GM12878 (cell line): ENCODE data around the gene GPR52. TPM values are rescaled to one million over a fixed set of nuclear protein-coding genes. Genes with fewer than 3 reads are reported as not detected.

ENCODE experiments used
- ATAC-seq: fragments of 200-7000 bp; cut with Tn5 transposase; 3 replicates; pipeline ENCODE4 v1.9.1; 2020; ENCODE audit warnings: mild to moderate bottlenecking, moderate library complexity
- BruUV-seq: library from RNA; stranded (reverse); fragments of 400-500 nt; replicated peaks from 2 replicates; lab custom pipeline; 2021; lab: Mats Ljungman, UMichigan
- CTCF ChIA-PET: fragments of 300-600 bp; sonication (Branson Sonifier 250); formaldehyde crosslinking; extraction: SDS; loops from one replicate; lab custom pipeline; 2021; ENCODE audit warnings: inconsistent platforms; lab: Yijun Ruan, JAX
- POLR2A ChIA-PET: fragments of 350-600 bp; formaldehyde crosslinking; extraction: SDS; loops from one replicate; lab custom pipeline; 2021; ENCODE audit warnings: inconsistent platforms; lab: Charles Lee
- RAD21 ChIA-PET: fragments of 300-600 bp; sonication (Branson Sonifier 250); formaldehyde crosslinking; loops from one replicate; lab custom pipeline; 2023; ENCODE audit warnings: antibody characterized with exemption; ENCODE audit not compliant: unreplicated experiment; lab: Charles Lee
- SMC1A ChIA-PET: fragments of 300-600 bp; sonication (Branson Sonifier 250); formaldehyde crosslinking; loops from one replicate; lab custom pipeline; 2023; ENCODE audit not compliant: unreplicated experiment, uncharacterized antibody; lab: Charles Lee
- DNase-seq: peaks from one replicate; pipeline ENCODE4 v3.0.0-alpha.2; 2011; ENCODE audit warnings: low read depth, low spot score
- FAIRE-seq: peaks from 3 replicates; lab custom pipeline; 2011; peaks lifted over from hg19 to GRCh38; lab: Jason Lieb, UNC
- H2AFZ ChIP-seq: 2 replicates; pipeline ENCODE4 v1.6.0; 2011; ENCODE audit warnings: low read depth, low read length, control low read depth; ENCODE audit not compliant: control insufficient read depth
- H3K27ac ChIP-seq: 2 replicates; pipeline ENCODE4 v1.5.1; 2011; ENCODE audit warnings: control low read depth; ENCODE audit not compliant: control insufficient read depth, insufficient read depth
- H3K27me3 ChIP-seq, 2 experiments: replicated peaks in 1 of 2; 2 replicates each; pipeline versions ENCODE4 v1.6.0 to v1.6.1; 2011; ENCODE audit warnings: low read length in 1 of 2; ENCODE audit not compliant: control insufficient read depth in 2 of 2, insufficient read depth in 2 of 2
- H3K36me3 ChIP-seq, 2 experiments: 2 replicates each; pipeline ENCODE4 v1.5.1; 2011; ENCODE audit warnings: low read length in 1 of 2; ENCODE audit not compliant: control insufficient read depth in 2 of 2, insufficient read depth in 2 of 2
- H3K4me1 ChIP-seq: 2 replicates; pipeline ENCODE4 v1.6.1; 2011; ENCODE audit warnings: mild to moderate bottlenecking, low read length, moderate library complexity, mixed read lengths; ENCODE audit not compliant: control insufficient read depth, insufficient read depth
- H3K4me2 ChIP-seq: 2 replicates; pipeline ENCODE4 v1.6.0; 2011; ENCODE audit warnings: control low read depth; ENCODE audit not compliant: control insufficient read depth, insufficient read depth
- H3K4me3 ChIP-seq: fragments of 200-600 bp; sonication (generic); 2 replicates; pipeline ENCODE4 v1.5.1; 2016
- H3K79me2 ChIP-seq: 2 replicates; pipeline ENCODE4 v1.6.0; 2011; ENCODE audit warnings: low read length; ENCODE audit not compliant: control insufficient read depth, insufficient read depth
- H3K9ac ChIP-seq: 2 replicates; pipeline ENCODE4 v1.8.0; 2011; ENCODE audit warnings: low read length, control low read depth, mixed read lengths; ENCODE audit not compliant: control insufficient read depth, insufficient read depth
- H3K9me3 ChIP-seq: replicated peaks from 3 replicates; pipeline ENCODE4 v1.5.1; 2011; ENCODE audit warnings: mild to moderate bottlenecking, low read length; ENCODE audit not compliant: control insufficient read depth, insufficient read depth
- H4K20me1 ChIP-seq: 2 replicates; pipeline ENCODE4 v1.6.0; 2011; ENCODE audit not compliant: control insufficient read depth, insufficient read depth
- FOS ChIP-seq: IDR thresholded peaks from 3 replicates; pipeline ENCODE4 v1.6.1; 2011; ENCODE audit warnings: borderline replicate concordance; ENCODE audit not compliant: insufficient read length; ENCODE audit errors: extremely low read depth
- JUND ChIP-seq: IDR thresholded peaks from 2 replicates; pipeline ENCODE4 v1.6.1; 2012; ENCODE audit warnings: low read depth, mild to moderate bottlenecking, low read length, improper control_type of control experiment, moderate library complexity
- KLF5 ChIP-seq: fragments of 450-650 bp; IDR thresholded peaks from 2 replicates; pipeline ENCODE4 v1.6.1; 2014; ENCODE audit warnings: mild to moderate bottlenecking; ENCODE audit not compliant: partially characterized antibody
- PAX8 ChIP-seq: fragments of 450-650 bp; IDR thresholded peaks from 2 replicates; pipeline ENCODE4 v1.6.1; 2017; ENCODE audit warnings: mild to moderate bottlenecking, moderate library complexity
- RAD21 ChIP-seq: IDR thresholded peaks from 2 replicates; pipeline ENCODE4 v1.6.1; 2011; ENCODE audit warnings: mild to moderate bottlenecking, low read depth, low read length, moderate library complexity; ENCODE audit not compliant: insufficient read depth
- YBX1 ChIP-seq: fragments of 450-650 bp; IDR thresholded peaks from 2 replicates; pipeline ENCODE4 v1.6.1; 2016; ENCODE audit warnings: antibody characterized with exemption
- ZNF622 ChIP-seq: fragments of 450-650 bp; IDR thresholded peaks from 2 replicates; pipeline ENCODE4 v1.6.1; 2017; ENCODE audit warnings: mild to moderate bottlenecking, inconsistent platforms
- WGBS: methylation state at CpG from one replicate; pipeline ENCODE4 v1.1.6; 2016; ENCODE audit warnings: low lambda C conversion rate; ENCODE audit not compliant: insufficient replicate concordance, insufficient coverage; ENCODE audit errors: missing lambda C conversion rate; 5-methylcytosine and 5-hydroxymethylcytosine counted together
- in situ Hi-C: fragments of 300-500 bp; cut with MboI; formaldehyde crosslinking; loops from 9 replicates; pipeline ENCODE4 v1.14.3; 2018; ENCODE audit warnings: mixed read lengths
- intact Hi-C: fragments of 100-400 bp; cut with micrococcal nuclease; formaldehyde crosslinking; loops from one replicate; pipeline ENCODE4 v1.14.2; 2022; ENCODE audit not compliant: unreplicated experiment
- polyA plus RNA-seq, 11 experiments: library from polyadenylated mRNA; depleted of rRNA in 4 of 11; unstranded in 6 of 11; stranded (reverse) in 5 of 11; fragments of >200 nt; fragmentation: Nextera tagmentation in 4 of 11; fragmentation: Illumina TruSeq in 1 of 11; extraction: Ambion mirVana in 4 of 11; extraction: Trizol in 1 of 11; gene quantifications; 1 replicate in 1 of 11; 2 replicates in 10 of 11; pipeline versions ENCODE4 v1.2.1 to v1.2.3, GENCODE V29; 2011 to 2016; ENCODE audit warnings: inconsistent platforms in 2 of 11, missing spikeins in 2 of 11, low read depth in 1 of 11
- total RNA-seq, 4 experiments: library from RNA; depleted of rRNA in 3 of 4; stranded (reverse); fragments of >200 nt in 3 of 4; fragmentation: Illumina TruSeq in 1 of 4; extraction: Trizol in 1 of 4; gene quantifications; 2 replicates each; pipeline versions ENCODE4 v1.2.1 to v1.2.3, GENCODE V29; 2013 to 2021
- TF ChIP-seq, protein P1 (sequence below): fragments of 450-650 bp; formaldehyde crosslinking; IDR thresholded peaks from 2 replicates; pipeline ENCODE4 v1.4.0; 2022; ENCODE audit warnings: mild to moderate bottlenecking, moderate library complexity
- TF ChIP-seq, protein P2 (sequence below): IDR thresholded peaks from 2 replicates; pipeline ENCODE4 v1.6.1; 2012; ENCODE audit warnings: improper control_type of control experiment, low read depth, low read length; ENCODE audit not compliant: insufficient replicate concordance

The GPR52 gene
- total and polyA plus RNA-seq, 10 of the 15 experiments (the other 5 are each of a cell fraction or from before 2014, with no cell fraction given): 0.20 to 16.4 (median 3.2) TPM; not detected in 4

DNA sequence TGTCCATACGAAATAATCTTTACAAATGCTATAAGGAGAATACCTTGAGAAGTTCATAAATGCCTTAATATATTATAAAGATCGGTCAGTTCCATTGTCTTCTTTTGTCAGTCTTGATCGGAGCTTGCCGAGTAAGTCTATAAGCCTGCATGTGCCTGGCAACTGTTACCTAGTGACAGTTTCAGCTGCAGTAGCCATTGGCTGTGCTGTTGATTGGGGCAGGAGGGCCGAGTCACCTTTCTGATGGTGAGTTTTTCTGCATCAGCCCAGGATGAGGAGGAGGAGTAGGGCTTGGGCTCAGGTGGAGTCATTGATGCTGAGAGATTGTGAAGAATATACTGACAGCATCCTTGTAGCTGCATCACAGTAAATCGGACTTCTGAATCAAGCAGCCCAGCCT lies 1.9 kb upstream of the GPR52 start:
- no TSS peak for BruUV-seq
- CTCF ChIA-PET: no interaction called here
- RAD21 ChIA-PET: no interaction called here
- WGBS: 98% methylated on average over 6 of the region's 6 CpGs
- SMC1A ChIA-PET: no interaction called here
- no peak overlapping the region for H3K9ac ChIP-seq
- intact Hi-C loops: no loop called here
- H3K4me3 ChIP-seq: no peak overlapping the region
- POLR2A ChIA-PET: no interaction called here
- no peaks in the 10 kb centered on the region; the same call in 2 of the 3 replicates for H3K9me3 ChIP-seq
- H3K4me1 ChIP-seq: no peaks in the 10 kb centered on the region
- no peaks in the 10 kb centered on the region for H3K79me2 ChIP-seq
- no peak overlapping the region for H3K4me2 ChIP-seq
- ATAC-seq: no peak
- TF ChIP-seq YBX1: no peak
- TF ChIP-seq, protein P1, sequence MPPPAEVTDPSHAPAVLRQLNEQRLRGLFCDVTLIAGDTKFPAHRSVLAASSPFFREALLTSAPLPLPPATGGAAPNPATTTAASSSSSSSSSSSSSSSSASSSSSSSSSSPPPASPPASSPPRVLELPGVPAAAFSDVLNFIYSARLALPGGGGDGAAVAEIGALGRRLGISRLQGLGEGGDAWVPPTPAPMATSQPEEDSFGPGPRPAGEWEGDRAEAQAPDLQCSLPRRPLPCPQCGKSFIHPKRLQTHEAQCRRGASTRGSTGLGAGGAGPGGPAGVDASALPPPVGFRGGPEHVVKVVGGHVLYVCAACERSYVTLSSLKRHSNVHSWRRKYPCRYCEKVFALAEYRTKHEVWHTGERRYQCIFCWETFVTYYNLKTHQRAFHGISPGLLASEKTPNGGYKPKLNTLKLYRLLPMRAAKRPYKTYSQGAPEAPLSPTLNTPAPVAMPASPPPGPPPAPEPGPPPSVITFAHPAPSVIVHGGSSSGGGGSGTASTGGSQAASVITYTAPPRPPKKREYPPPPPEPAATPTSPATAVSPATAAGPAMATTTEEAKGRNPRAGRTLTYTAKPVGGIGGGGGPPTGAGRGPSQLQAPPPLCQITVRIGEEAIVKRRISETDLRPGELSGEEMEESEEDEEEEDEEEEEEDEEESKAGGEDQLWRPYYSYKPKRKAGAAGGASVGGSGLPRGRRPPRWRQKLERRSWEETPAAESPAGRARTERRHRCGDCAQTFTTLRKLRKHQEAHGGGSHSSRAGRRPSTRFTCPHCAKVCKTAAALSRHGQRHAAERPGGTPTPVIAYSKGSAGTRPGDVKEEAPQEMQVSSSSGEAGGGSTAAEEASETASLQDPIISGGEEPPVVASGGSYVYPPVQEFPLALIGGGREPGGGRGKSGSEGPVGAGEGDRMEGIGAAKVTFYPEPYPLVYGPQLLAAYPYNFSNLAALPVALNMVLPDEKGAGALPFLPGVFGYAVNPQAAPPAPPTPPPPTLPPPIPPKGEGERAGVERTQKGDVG (CRISPR knock-in tag): no peak
- no peak for TF ChIP-seq JUND
- no peak for TF ChIP-seq ZNF622
- TF ChIP-seq, all 136 proteins: peak for 0
- Histone ChIP-seq H4K20me1 (no peaks in the 10 kb centered on the region), H3K27me3 (no peaks in the 10 kb centered on the region), H3K36me3 (peaks cover 0 to 4% of the 10 kb centered on the region in 2 experiments; a peak in 1 of 4 replicates), H3K27ac (no peak overlapping the region), H2AFZ (no peak overlapping the region)
- in situ Hi-C loops: no loop called here
- DNase-seq (no peak), FAIRE-seq (no peak)

DNA sequence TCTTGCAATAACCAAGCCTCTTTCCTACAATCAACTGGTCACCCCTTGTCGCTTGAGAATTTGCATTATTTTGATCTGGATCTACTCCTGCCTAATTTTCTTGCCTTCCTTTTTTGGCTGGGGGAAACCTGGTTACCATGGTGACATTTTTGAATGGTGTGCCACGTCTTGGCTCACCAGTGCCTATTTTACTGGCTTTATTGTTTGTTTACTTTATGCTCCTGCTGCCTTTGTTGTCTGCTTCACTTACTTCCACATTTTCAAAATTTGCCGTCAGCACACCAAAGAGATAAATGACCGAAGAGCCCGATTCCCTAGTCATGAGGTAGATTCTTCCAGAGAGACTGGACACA lies 743 bp downstream of the GPR52 start:
- RAD21 ChIA-PET: no interaction called here
- H3K4me1 ChIP-seq: no peaks in the 10 kb centered on the region
- ATAC-seq: no peak
- in situ Hi-C loops (no loop called here), intact Hi-C loops (no loop called here)
- no peaks in the 10 kb centered on the region for H3K79me2 ChIP-seq
- H3K9ac ChIP-seq: no peak overlapping the region
- CTCF ChIA-PET: interaction anchor here (1.4 kb wide), 1 partner anchor 60 kb away, joined by 3 read pairs; no protein-coding TSS in a partner anchor
- H4K20me1 ChIP-seq: no peaks in the 10 kb centered on the region
- H3K4me3 ChIP-seq: no peak overlapping the region
- DNase-seq: no peak
- no TSS peak for BruUV-seq
- SMC1A ChIA-PET: no interaction called here
- H3K27ac ChIP-seq: no peak overlapping the region
- H3K9me3 ChIP-seq: no peaks in the 10 kb centered on the region; the same call in 2 of the 3 replicates
- H2AFZ ChIP-seq: no peak overlapping the region
- POLR2A ChIA-PET: no interaction called here
- H3K36me3 ChIP-seq: peaks cover 0 to 4% of the 10 kb centered on the region in 2 experiments; a peak in 1 of 4 replicates
- FAIRE-seq: no peak
- no peaks in the 10 kb centered on the region for H3K27me3 ChIP-seq
- no peak overlapping the region for H3K4me2 ChIP-seq
- 87% methylated on average over 5 of the region's 5 CpGs for WGBS
- TF ChIP-seq FOS: no peak
- TF ChIP-seq KLF5: no peak
- no peak for TF ChIP-seq RAD21
- no peak for TF ChIP-seq PAX8
- TF ChIP-seq, protein P2, sequence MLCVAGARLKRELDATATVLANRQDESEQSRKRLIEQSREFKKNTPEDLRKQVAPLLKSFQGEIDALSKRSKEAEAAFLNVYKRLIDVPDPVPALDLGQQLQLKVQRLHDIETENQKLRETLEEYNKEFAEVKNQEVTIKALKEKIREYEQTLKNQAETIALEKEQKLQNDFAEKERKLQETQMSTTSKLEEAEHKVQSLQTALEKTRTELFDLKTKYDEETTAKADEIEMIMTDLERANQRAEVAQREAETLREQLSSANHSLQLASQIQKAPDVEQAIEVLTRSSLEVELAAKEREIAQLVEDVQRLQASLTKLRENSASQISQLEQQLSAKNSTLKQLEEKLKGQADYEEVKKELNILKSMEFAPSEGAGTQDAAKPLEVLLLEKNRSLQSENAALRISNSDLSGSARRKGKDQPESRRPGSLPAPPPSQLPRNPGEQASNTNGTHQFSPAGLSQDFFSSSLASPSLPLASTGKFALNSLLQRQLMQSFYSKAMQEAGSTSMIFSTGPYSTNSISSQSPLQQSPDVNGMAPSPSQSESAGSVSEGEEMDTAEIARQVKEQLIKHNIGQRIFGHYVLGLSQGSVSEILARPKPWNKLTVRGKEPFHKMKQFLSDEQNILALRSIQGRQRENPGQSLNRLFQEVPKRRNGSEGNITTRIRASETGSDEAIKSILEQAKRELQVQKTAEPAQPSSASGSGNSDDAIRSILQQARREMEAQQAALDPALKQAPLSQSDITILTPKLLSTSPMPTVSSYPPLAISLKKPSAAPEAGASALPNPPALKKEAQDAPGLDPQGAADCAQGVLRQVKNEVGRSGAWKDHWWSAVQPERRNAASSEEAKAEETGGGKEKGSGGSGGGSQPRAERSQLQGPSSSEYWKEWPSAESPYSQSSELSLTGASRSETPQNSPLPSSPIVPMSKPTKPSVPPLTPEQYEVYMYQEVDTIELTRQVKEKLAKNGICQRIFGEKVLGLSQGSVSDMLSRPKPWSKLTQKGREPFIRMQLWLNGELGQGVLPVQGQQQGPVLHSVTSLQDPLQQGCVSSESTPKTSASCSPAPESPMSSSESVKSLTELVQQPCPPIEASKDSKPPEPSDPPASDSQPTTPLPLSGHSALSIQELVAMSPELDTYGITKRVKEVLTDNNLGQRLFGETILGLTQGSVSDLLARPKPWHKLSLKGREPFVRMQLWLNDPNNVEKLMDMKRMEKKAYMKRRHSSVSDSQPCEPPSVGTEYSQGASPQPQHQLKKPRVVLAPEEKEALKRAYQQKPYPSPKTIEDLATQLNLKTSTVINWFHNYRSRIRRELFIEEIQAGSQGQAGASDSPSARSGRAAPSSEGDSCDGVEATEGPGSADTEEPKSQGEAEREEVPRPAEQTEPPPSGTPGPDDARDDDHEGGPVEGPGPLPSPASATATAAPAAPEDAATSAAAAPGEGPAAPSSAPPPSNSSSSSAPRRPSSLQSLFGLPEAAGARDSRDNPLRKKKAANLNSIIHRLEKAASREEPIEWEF: no peak
